ENCODE measurements around the gene PYGM. TPM values are rescaled to one million over a fixed set of nuclear protein-coding genes. Genes with fewer than 3 reads are reported as not detected.

PYGM gene
- total and polyA plus RNA-seq, 9 donors = 0.24 to 12.0 (median 3.1) TPM

- Histone ChIP-seq H3K27me3 (no peaks in the 10 kb centered on the region), H3K4me1 (ENCODE audit: insufficient read depth) (peaks cover 12% of the 10 kb centered on the region), H3K36me3 (no peaks in the 10 kb centered on the region), H3K27ac (no peak overlapping the region), H3K4me3 (no peak overlapping the region), H3K9me3 (no peaks in the 10 kb centered on the region)
- WGBS, 3 donors = 87 to 89% (median 89%) methylated on average over 13 of the region's 13 CpGs
- TF ChIP-seq EP300 (IDR thresholded peaks at IDR 0.05) = no peak
- no peak for TF ChIP-seq CTCF (IDR thresholded peaks at IDR 0.05)
- TF ChIP-seq POLR2A (IDR thresholded peaks at IDR 0.05) = no peak
- DNase-seq = peak in 1 of 5 donors; percentile 2
- intact Hi-C loops (cut with DNase I) = no loop called here
These were observed 4.0 kb downstream of the PYGM start for GRCh38 chr11:64755681-64756361.

- peak in 1 of 5 donors; percentile 13 for DNase-seq
- WGBS, 3 donors = 91 to 94% (median 94%) methylated on average over 21 of the region's 21 CpGs
These were observed 4.7 kb downstream of the PYGM start for GRCh38 chr11:64754919-64755662.

GRCh38 chr11:64754124-64754918, 5.5 kb downstream of the PYGM start:
- Histone ChIP-seq H3K36me3 (no peaks in the 10 kb centered on the region), H3K4me1 (ENCODE audit: insufficient read depth) (peaks cover 2% of the 10 kb centered on the region), H3K4me3 (no peak overlapping the region), H3K27me3 (no peaks in the 10 kb centered on the region), H3K9me3 (no peaks in the 10 kb centered on the region), H3K27ac (no peak overlapping the region)
- 51 to 59% (median 58%) methylated on average over 26 of the region's 26 CpGs for WGBS, 3 donors
- intact Hi-C loops (cut with DNase I) = no loop called here
- TF ChIP-seq CTCF (IDR thresholded peaks at IDR 0.05) = no peak
- peak in 2 of 5 donors; percentile 13 to 15 for DNase-seq

More at GRCh38 chr11:64754919-64755662, 4.7 kb downstream of the PYGM start:
- no peaks in the 10 kb centered on the region for H3K36me3 ChIP-seq
- H3K4me1 ChIP-seq (ENCODE audit: insufficient read depth) = peaks cover 7% of the 10 kb centered on the region
- H3K27me3 ChIP-seq = no peaks in the 10 kb centered on the region
- no peak for TF ChIP-seq CTCF (IDR thresholded peaks at IDR 0.05)
- TF ChIP-seq EP300 (IDR thresholded peaks at IDR 0.05) = no peak
- no peak for TF ChIP-seq POLR2A (IDR thresholded peaks at IDR 0.05)
- no peaks in the 10 kb centered on the region for H3K9me3 ChIP-seq
- no peak overlapping the region for H3K27ac ChIP-seq
- no peak overlapping the region for H3K4me3 ChIP-seq
- intact Hi-C loops (cut with DNase I) = no loop called here

- intact Hi-C loops (cut with DNase I) = no loop called here
- Histone ChIP-seq H3K4me3 (no peak overlapping the region), H3K4me1 (ENCODE audit: insufficient read depth) (no peaks in the 10 kb centered on the region), H3K9me3 (no peaks in the 10 kb centered on the region), H3K36me3 (no peaks in the 10 kb centered on the region), H3K27ac (no peak overlapping the region), H3K27me3 (no peaks in the 10 kb centered on the region)
- 92 to 95% (median 93%) methylated on average over 41 to 43 of the region's 43 CpGs for WGBS, 3 donors
- DNase-seq = no peak
- TF ChIP-seq EP300 (IDR thresholded peaks at IDR 0.05) (no peak), CTCF (IDR thresholded peaks at IDR 0.05) (no peak), POLR2A (IDR thresholded peaks at IDR 0.05) (no peak)
These were observed 6.2 kb downstream of the PYGM start for GRCh38 chr11:64753380-64754123.
